ENCODE results near the gene RAB25.

RAB25 gene

DNA sequence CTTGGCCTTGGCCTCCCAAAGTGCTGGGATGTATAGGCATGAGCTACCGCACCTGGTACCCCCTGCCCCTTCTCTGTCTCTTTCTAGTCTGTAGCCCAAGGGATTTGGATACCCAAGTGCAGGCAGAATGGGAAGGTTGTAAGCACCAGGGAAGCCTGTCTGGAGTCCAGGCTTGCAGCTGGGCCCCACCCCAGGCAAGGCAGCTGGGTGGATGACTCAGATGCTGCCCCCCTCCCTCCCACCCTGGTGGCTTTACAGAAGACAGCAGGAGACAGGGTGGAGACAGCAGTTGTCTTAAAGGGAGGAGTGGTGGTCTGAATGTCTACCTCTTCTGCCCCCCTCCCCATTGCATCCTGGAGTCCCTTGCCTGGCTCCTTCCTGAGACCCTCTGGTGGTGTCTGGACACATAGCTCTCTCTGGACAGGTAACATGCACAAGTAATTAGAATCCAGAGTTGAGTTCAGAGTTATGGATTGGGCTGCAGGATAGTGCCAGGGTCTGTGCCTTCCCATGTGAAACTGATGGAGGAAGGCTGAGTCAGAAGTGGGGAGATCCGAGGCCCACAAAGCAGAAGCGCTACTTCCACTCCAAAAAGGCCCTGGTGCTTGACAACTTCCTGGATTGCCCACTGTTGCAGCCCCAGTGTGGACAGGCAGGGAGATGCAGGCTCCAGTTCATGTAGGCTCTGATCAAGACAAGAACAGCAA lies 58.7 kb downstream of the RAB25 start:
- DNase-seq (ENCODE audit: low read depth), result no peak
- H3K4me3 ChIP-seq (ENCODE audit: low read depth, low read length), result no peak overlapping the region

More for the DNA sequence above, 58.7 kb downstream of the RAB25 start:
- TF ChIP-seq, protein P1, sequence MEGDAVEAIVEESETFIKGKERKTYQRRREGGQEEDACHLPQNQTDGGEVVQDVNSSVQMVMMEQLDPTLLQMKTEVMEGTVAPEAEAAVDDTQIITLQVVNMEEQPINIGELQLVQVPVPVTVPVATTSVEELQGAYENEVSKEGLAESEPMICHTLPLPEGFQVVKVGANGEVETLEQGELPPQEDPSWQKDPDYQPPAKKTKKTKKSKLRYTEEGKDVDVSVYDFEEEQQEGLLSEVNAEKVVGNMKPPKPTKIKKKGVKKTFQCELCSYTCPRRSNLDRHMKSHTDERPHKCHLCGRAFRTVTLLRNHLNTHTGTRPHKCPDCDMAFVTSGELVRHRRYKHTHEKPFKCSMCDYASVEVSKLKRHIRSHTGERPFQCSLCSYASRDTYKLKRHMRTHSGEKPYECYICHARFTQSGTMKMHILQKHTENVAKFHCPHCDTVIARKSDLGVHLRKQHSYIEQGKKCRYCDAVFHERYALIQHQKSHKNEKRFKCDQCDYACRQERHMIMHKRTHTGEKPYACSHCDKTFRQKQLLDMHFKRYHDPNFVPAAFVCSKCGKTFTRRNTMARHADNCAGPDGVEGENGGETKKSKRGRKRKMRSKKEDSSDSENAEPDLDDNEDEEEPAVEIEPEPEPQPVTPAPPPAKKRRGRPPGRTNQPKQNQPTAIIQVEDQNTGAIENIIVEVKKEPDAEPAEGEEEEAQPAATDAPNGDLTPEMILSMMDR (IDR thresholded peaks at IDR 0.05; ENCODE audit: low read depth, low read length, missing control alignments), result peak; percentile 15
